Renal cortical epithelial cell (primary cell): ENCODE measurements around the gene CNGB1. TPM values are rescaled to one million over a fixed set of nuclear protein-coding genes. Genes with fewer than 3 reads are reported as not detected.
A peak's percentile ranks its signal among the peaks of the same experiment; 100 is the strongest.
"Not testable (repeated sequence)": the region's sequence is repeated elsewhere in the genome, so short reads cannot be mapped to it uniquely, and the experiment has no call there.

Source experiments
- DNase-seq: peaks from one replicate; pipeline ENCODE4 v3.0.0-alpha.2; 2011; ENCODE audit warnings: low read depth
- total RNA-seq: library from RNA; depleted of rRNA; stranded (reverse); fragments of >200 nt; gene quantifications from 2 replicates; pipeline ENCODE4 v1.2.3, GENCODE V29; 2014

CNGB1 gene
- total RNA-seq, 1 donor from 2014 or later, result 0.60 TPM

GRCh38 chr16:57862698-57863433 is 108.1 kb downstream of the CNGB1 start:
- DNase-seq, result no peak

- DNase-seq, result peak; percentile 65
These were observed 111.6 kb downstream of the CNGB1 start for GRCh38 chr16:57859331-57859730.

- no peak for DNase-seq
These were observed 112.3 kb downstream of the CNGB1 start for GRCh38 chr16:57858635-57859034.

GRCh38 chr16:57857991-57858390 is 112.9 kb downstream of the CNGB1 start:
- DNase-seq, result not testable (repeated sequence)

- DNase-seq, result no peak
These were observed 115.7 kb downstream of the CNGB1 start for GRCh38 chr16:57855188-57855587.

- DNase-seq, result no peak
These were observed 118.7 kb downstream of the CNGB1 start for GRCh38 chr16:57852189-57852588.

GRCh38 chr16:57848181-57848580 is 122.7 kb downstream of the CNGB1 start:
- no peak for DNase-seq

- not testable (repeated sequence) for DNase-seq
These were observed 124.0 kb downstream of the CNGB1 start for GRCh38 chr16:57846931-57847330.

- no peak for DNase-seq
These were observed 124.7 kb downstream of the CNGB1 start for GRCh38 chr16:57846078-57846697.

- DNase-seq, result no peak
These were observed 125.8 kb downstream of the CNGB1 start for GRCh38 chr16:57845115-57845514.

GRCh38 chr16:57844416-57845030 is 126.4 kb downstream of the CNGB1 start:
- DNase-seq, result no peak

- DNase-seq, result no peak
These were observed 127.5 kb downstream of the CNGB1 start for GRCh38 chr16:57843400-57843799.

- DNase-seq, result peak; percentile 56
These were observed 128.3 kb downstream of the CNGB1 start for GRCh38 chr16:57842601-57843000.

- DNase-seq, result no peak
These were observed 130.1 kb downstream of the CNGB1 start for GRCh38 chr16:57840833-57841232.

GRCh38 chr16:57838161-57838560 is 132.8 kb downstream of the CNGB1 start:
- no peak for DNase-seq

GRCh38 chr16:57837305-57838125 is 133.4 kb downstream of the CNGB1 start:
- DNase-seq, result no peak

- peak; percentile 58 for DNase-seq
These were observed 135.5 kb downstream of the CNGB1 start for GRCh38 chr16:57835439-57835838.

GRCh38 chr16:57834936-57835335 is 136.0 kb downstream of the CNGB1 start:
- no peak for DNase-seq
